ENCODE results near the gene PTPRN2. TPM values are rescaled to one million over a fixed set of nuclear protein-coding genes. Genes with fewer than 3 reads are reported as not detected.

PTPRN2 gene
- total and polyA plus RNA-seq, 2 donors = 1.7 to 1.9 TPM

DNA sequence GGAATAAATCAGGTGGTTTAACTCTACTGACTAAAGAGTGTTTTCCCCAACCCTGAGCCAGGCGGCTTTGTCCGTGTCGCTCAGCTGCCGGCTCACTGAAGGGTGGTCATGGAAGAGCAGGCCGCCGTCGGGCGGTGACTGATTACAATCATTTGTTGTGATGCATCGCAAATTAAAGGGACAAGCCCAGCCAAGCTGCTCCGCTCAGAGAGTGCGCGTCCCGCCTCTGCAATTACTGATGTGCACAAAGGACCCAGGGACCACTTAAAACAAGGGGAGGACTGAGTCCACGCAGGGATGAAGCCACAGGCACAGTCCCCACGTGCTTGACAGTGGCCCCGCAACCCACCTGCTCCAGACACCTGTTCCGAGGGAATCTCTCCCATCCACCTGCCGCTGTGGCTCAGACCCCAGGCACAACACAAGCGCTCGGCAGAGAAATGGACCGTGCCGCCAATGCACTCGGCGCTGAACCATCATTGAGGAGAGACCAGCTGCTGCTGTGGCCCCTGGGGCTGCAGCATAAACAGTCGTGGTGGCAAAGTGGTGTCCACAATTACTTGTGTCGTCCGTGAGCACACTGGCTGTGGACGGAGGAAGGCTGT lies 526.5 kb downstream of the PTPRN2 start:
- WGBS = 93% methylated on average over 28 of the region's 28 CpGs
- H3K9me3 ChIP-seq (ENCODE audit: control insufficient read depth in 2 of 2, insufficient read depth in 1 of 2, low read length in 1 of 2) = peaks cover 2 to 42% of the 10 kb centered on the region in 2 donors
- no peak overlapping the region for H3K27ac ChIP-seq (ENCODE audit: low read depth in 1 of 2, low read length in 1 of 2)
- H3K36me3 ChIP-seq (ENCODE audit: control insufficient read depth in 2 of 2, insufficient read depth in 2 of 2, low read length in 1 of 2) = no peaks in the 10 kb centered on the region
- no peaks in the 10 kb centered on the region for H3K4me1 ChIP-seq (ENCODE audit: control insufficient read depth in 2 of 2, insufficient read depth in 2 of 2, low read length in 2 of 2)
- no peak for DNase-seq (ENCODE audit: low read depth in 6 of 9, low spot score in 9 of 9)
- H3K27me3 ChIP-seq (ENCODE audit: control insufficient read depth in 2 of 2, insufficient read depth in 1 of 2, low read length in 1 of 2) = no peaks in the 10 kb centered on the region
- H3K4me3 ChIP-seq (ENCODE audit: low read length in 2 of 2) = no peak overlapping the region

- H3K27ac ChIP-seq (ENCODE audit: low read depth in 1 of 2, low read length in 1 of 2) = no peak overlapping the region
- no peaks in the 10 kb centered on the region for H3K27me3 ChIP-seq (ENCODE audit: control insufficient read depth in 2 of 2, insufficient read depth in 1 of 2, low read length in 1 of 2)
- WGBS = 98% methylated on average over 13 of the region's 13 CpGs
- H3K4me3 ChIP-seq (ENCODE audit: low read length in 2 of 2) = no peak overlapping the region
- H3K9me3 ChIP-seq (ENCODE audit: control insufficient read depth in 2 of 2, insufficient read depth in 1 of 2, low read length in 1 of 2) = peaks cover 2 to 45% of the 10 kb centered on the region in 2 donors
- no peaks in the 10 kb centered on the region for H3K4me1 ChIP-seq (ENCODE audit: control insufficient read depth in 2 of 2, insufficient read depth in 2 of 2, low read length in 2 of 2)
- H3K36me3 ChIP-seq (ENCODE audit: control insufficient read depth in 2 of 2, insufficient read depth in 2 of 2, low read length in 1 of 2) = no peaks in the 10 kb centered on the region
- DNase-seq (ENCODE audit: low read depth in 6 of 9, low spot score in 9 of 9) = no peak
These were observed 527.4 kb downstream of the PTPRN2 start for GRCh38 chr7:158060216-158060615.

GRCh38 chr7:158057446-158057845 lies 530.2 kb downstream of the PTPRN2 start:
- H3K27ac ChIP-seq (ENCODE audit: low read depth in 1 of 2, low read length in 1 of 2) = no peak overlapping the region
- 96% methylated on average over 8 of the region's 8 CpGs for WGBS
- no peaks in the 10 kb centered on the region for H3K36me3 ChIP-seq (ENCODE audit: control insufficient read depth in 2 of 2, insufficient read depth in 2 of 2, low read length in 1 of 2)
- H3K4me1 ChIP-seq (ENCODE audit: control insufficient read depth in 2 of 2, insufficient read depth in 2 of 2, low read length in 2 of 2) = no peaks in the 10 kb centered on the region
- no peak for DNase-seq (ENCODE audit: low read depth in 6 of 9, low spot score in 9 of 9)
- H3K27me3 ChIP-seq (ENCODE audit: control insufficient read depth in 2 of 2, insufficient read depth in 1 of 2, low read length in 1 of 2) = no peaks in the 10 kb centered on the region
- H3K4me3 ChIP-seq (ENCODE audit: low read length in 2 of 2) = no peak overlapping the region
- peaks cover 2 to 35% of the 10 kb centered on the region in 2 donors for H3K9me3 ChIP-seq (ENCODE audit: control insufficient read depth in 2 of 2, insufficient read depth in 1 of 2, low read length in 1 of 2)

DNA sequence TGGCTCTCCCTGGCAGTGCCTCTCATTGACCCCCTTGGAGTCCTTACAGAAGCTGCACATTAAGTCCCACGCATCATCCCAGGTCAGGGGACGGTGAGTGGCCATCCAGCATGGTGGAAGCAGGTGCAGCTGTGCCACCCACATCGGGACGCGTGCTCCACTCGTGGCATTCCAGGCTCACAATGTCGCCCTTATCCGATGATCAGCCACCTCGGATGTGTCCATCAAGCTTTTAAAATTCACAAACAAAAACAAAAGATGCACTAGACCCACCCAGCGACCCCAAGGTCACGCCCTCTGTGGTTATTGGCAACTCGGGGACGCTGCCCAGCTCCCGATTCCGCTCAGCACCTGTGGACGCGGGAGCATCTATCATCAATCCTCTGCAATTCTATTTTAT lies 530.9 kb downstream of the PTPRN2 start:
- H3K4me1 ChIP-seq (ENCODE audit: control insufficient read depth in 2 of 2, insufficient read depth in 2 of 2, low read length in 2 of 2) = no peaks in the 10 kb centered on the region
- no peak overlapping the region for H3K4me3 ChIP-seq (ENCODE audit: low read length in 2 of 2)
- no peaks in the 10 kb centered on the region for H3K27me3 ChIP-seq (ENCODE audit: control insufficient read depth in 2 of 2, insufficient read depth in 1 of 2, low read length in 1 of 2)
- peaks cover 2 to 29% of the 10 kb centered on the region in 2 donors for H3K9me3 ChIP-seq (ENCODE audit: control insufficient read depth in 2 of 2, insufficient read depth in 1 of 2, low read length in 1 of 2)
- H3K36me3 ChIP-seq (ENCODE audit: control insufficient read depth in 2 of 2, insufficient read depth in 2 of 2, low read length in 1 of 2) = no peaks in the 10 kb centered on the region
- DNase-seq (ENCODE audit: low read depth in 6 of 9, low spot score in 9 of 9) = no peak
- no peak overlapping the region for H3K27ac ChIP-seq (ENCODE audit: low read depth in 1 of 2, low read length in 1 of 2)
- WGBS = 93% methylated on average over 17 of the region's 17 CpGs

GRCh38 chr7:158055726-158056510 lies 531.7 kb downstream of the PTPRN2 start:
- DNase-seq (ENCODE audit: low read depth in 6 of 9, low spot score in 9 of 9) = no peak
- Histone ChIP-seq H3K9me3 (ENCODE audit: control insufficient read depth in 2 of 2, insufficient read depth in 1 of 2, low read length in 1 of 2) (peaks cover 2 to 20% of the 10 kb centered on the region in 2 donors), H3K27ac (ENCODE audit: low read depth in 1 of 2, low read length in 1 of 2) (no peak overlapping the region), H3K4me1 (ENCODE audit: control insufficient read depth in 2 of 2, insufficient read depth in 2 of 2, low read length in 2 of 2) (no peaks in the 10 kb centered on the region), H3K27me3 (ENCODE audit: control insufficient read depth in 2 of 2, insufficient read depth in 1 of 2, low read length in 1 of 2) (no peaks in the 10 kb centered on the region), H3K36me3 (ENCODE audit: control insufficient read depth in 2 of 2, insufficient read depth in 2 of 2, low read length in 1 of 2) (no peaks in the 10 kb centered on the region), H3K4me3 (ENCODE audit: low read length in 2 of 2) (no peak overlapping the region)
- WGBS = 92% methylated on average over 17 of the region's 17 CpGs

- DNase-seq (ENCODE audit: low read depth in 6 of 9, low spot score in 9 of 9) = no peak
- WGBS = 89% methylated on average over 11 of the region's 11 CpGs
- Histone ChIP-seq H3K4me3 (ENCODE audit: low read length in 2 of 2) (no peak overlapping the region), H3K36me3 (ENCODE audit: control insufficient read depth in 2 of 2, insufficient read depth in 2 of 2, low read length in 1 of 2) (no peaks in the 10 kb centered on the region), H3K4me1 (ENCODE audit: control insufficient read depth in 2 of 2, insufficient read depth in 2 of 2, low read length in 2 of 2) (no peaks in the 10 kb centered on the region), H3K9me3 (ENCODE audit: control insufficient read depth in 2 of 2, insufficient read depth in 1 of 2, low read length in 1 of 2) (peaks cover 2 to 19% of the 10 kb centered on the region in 2 donors), H3K27ac (ENCODE audit: low read depth in 1 of 2, low read length in 1 of 2) (no peak overlapping the region), H3K27me3 (ENCODE audit: control insufficient read depth in 2 of 2, insufficient read depth in 1 of 2, low read length in 1 of 2) (no peaks in the 10 kb centered on the region)
These were observed 533.0 kb downstream of the PTPRN2 start for GRCh38 chr7:158054611-158055010.

DNA sequence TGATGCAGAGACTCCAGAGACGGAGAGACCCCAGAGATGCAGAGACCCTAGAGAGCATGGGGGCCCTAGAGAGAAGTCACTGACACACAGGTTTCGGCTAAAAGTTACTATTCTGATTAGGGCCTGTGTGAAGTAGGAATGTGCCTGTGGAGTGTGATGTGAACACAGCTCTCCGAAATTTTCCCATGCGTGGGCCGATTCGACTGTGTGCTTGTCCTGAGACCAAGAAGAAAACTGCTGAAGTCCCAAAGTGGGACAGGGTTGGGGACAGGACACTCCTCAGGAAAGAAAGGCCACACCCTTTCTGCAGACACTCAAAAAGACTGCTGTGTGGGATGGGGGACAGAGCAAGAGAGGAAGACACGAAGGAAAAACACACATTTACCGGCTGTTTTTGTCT lies 533.5 kb downstream of the PTPRN2 start:
- H3K9me3 ChIP-seq (ENCODE audit: control insufficient read depth in 2 of 2, insufficient read depth in 1 of 2, low read length in 1 of 2) = peaks cover 2 to 19% of the 10 kb centered on the region in 2 donors
- no peak overlapping the region for H3K4me3 ChIP-seq (ENCODE audit: low read length in 2 of 2)
- no peak overlapping the region for H3K27ac ChIP-seq (ENCODE audit: low read depth in 1 of 2, low read length in 1 of 2)
- WGBS = 96% methylated on average over 8 of the region's 8 CpGs
- H3K27me3 ChIP-seq (ENCODE audit: control insufficient read depth in 2 of 2, insufficient read depth in 1 of 2, low read length in 1 of 2) = no peaks in the 10 kb centered on the region
- H3K36me3 ChIP-seq (ENCODE audit: control insufficient read depth in 2 of 2, insufficient read depth in 2 of 2, low read length in 1 of 2) = no peaks in the 10 kb centered on the region
- no peaks in the 10 kb centered on the region for H3K4me1 ChIP-seq (ENCODE audit: control insufficient read depth in 2 of 2, insufficient read depth in 2 of 2, low read length in 2 of 2)
- no peak for DNase-seq (ENCODE audit: low read depth in 6 of 9, low spot score in 9 of 9)

DNA sequence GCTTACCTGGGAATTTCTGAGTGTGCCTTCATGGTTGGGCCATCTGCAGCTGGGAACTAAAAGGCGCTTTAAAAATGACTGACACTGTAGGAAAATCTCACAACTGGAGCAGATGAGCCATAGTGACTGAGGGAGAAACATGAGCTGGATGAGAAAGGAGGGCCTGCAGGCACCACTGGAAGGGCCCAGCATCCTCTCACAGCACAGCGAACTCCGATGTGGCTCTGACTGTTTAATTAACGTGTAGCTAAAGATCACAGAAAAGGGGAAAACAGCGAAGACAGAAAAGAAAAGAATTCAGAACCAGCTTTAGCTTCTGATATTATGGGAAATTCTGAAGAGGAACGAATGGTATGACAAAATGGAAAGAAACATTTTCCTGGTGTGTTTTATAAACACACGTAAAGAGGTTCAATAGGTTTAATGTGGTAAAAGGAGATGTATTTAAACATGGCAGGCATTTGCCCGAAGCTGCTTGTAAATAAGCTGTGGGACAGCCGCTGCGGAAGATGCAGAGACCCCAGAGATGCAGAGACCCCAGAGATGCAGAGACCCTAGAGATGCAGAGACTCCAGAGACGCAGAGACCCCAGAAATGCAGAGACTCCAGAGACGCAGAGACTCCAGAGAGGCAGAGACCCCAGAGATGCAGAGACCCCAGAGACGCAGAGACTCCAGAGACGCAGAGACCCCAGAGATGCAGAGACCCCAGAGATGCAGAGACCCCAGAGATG lies 534.3 kb downstream of the PTPRN2 start:
- H3K36me3 ChIP-seq (ENCODE audit: control insufficient read depth in 2 of 2, insufficient read depth in 2 of 2, low read length in 1 of 2) = no peaks in the 10 kb centered on the region
- DNase-seq (ENCODE audit: low read depth in 6 of 9, low spot score in 9 of 9) = no peak
- H3K4me1 ChIP-seq (ENCODE audit: control insufficient read depth in 2 of 2, insufficient read depth in 2 of 2, low read length in 2 of 2) = no peaks in the 10 kb centered on the region
- peaks cover 2 to 19% of the 10 kb centered on the region in 2 donors for H3K9me3 ChIP-seq (ENCODE audit: control insufficient read depth in 2 of 2, insufficient read depth in 1 of 2, low read length in 1 of 2)
- H3K27me3 ChIP-seq (ENCODE audit: control insufficient read depth in 2 of 2, insufficient read depth in 1 of 2, low read length in 1 of 2) = no peaks in the 10 kb centered on the region
- no peak overlapping the region for H3K27ac ChIP-seq (ENCODE audit: low read depth in 1 of 2, low read length in 1 of 2)
- WGBS = 94% methylated on average over 14 of the region's 14 CpGs
- H3K4me3 ChIP-seq (ENCODE audit: low read length in 2 of 2) = no peak overlapping the region

All from thymus (tissue), 11 donors.